ENCODE data around the gene HDAC4. TPM values are rescaled to one million over a fixed set of nuclear protein-coding genes. Genes with fewer than 3 reads are reported as not detected.

The HDAC4 gene
- total RNA-seq, 4 donors from 2014 or later = 30.2 to 103 (median 51.7) TPM

- no peak for TF ChIP-seq CTCF (IDR thresholded peaks at IDR 0.05)
- ATAC-seq (ENCODE audit: low FRiP score) (no peak), DNase-seq (ENCODE audit: low spot score) (no peak)
Observed at GRCh38 chr2:239383036-239383758, 17.6 kb downstream of the HDAC4 start.

DNA sequence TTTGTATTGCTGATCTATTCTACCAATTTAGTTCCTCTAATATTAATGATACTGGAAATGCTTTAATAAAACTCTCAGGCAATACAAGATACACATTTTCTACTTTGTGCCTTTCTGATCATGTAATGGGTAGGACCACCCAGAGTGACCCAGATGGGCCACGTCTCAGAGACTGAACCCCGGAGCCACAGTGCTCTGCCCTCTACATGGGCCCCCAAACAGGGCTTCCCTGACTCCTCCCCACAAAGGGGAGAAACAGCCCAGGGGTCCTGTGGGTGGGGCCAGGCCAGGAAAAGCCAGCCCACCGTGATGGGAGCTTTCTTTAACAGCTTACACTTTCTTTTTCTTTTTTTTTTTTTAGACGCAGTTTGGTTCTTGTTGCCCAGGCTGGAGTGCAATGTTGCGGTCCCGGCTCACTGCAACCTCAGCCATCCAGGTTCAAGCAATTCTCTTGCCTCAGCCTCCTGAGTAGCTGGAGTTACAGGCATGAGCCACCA, 18.4 kb downstream of the HDAC4 start:
- DNase-seq (ENCODE audit: low spot score) (no peak), ATAC-seq (ENCODE audit: low FRiP score) (no peak)
- TF ChIP-seq CTCF (IDR thresholded peaks at IDR 0.05) = no peak

- DNase-seq (ENCODE audit: low spot score) = no peak
- TF ChIP-seq CTCF (IDR thresholded peaks at IDR 0.05) = no peak
- ATAC-seq (ENCODE audit: low FRiP score) = no peak
Observed at GRCh38 chr2:239381709-239382134, 19.1 kb downstream of the HDAC4 start.

- DNase-seq (ENCODE audit: low spot score) (no peak), ATAC-seq (ENCODE audit: low FRiP score) (no peak)
- TF ChIP-seq CTCF (IDR thresholded peaks at IDR 0.05) = no peak
Observed at GRCh38 chr2:239380831-239381708, 19.8 kb downstream of the HDAC4 start.

DNA sequence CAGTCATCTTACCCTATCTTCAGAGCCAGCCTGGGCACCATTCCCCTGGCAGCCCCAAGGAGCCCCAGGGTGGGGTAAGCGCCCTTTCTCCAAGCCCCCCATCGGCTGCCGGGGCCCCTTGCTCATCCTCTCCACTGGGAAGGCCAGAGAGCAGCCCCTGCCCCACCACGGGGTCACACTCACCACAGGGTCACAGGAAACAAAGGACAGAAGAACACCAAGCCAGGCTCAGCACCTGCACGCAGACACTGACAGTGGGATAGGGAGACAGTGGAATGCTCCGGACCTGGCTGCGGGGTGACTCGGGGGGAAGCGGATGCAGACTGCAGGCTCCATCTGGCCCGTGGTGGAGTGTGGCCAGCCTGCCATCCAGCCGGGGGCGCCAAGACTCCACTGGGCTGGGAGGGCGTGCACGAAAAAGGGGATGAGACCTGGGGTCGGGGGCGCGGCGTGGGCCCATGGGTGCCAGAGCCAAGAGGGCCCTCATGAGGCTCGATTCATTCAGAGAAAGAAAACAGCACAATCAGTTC, 21.1 kb downstream of the HDAC4 start:
- no peak for ATAC-seq (ENCODE audit: low FRiP score)

More for the DNA sequence above, 21.1 kb downstream of the HDAC4 start:
- no peak for TF ChIP-seq CTCF (IDR thresholded peaks at IDR 0.05)
- no peak for DNase-seq (ENCODE audit: low spot score)
